NCI-H1048 (cell line): ENCODE measurements around the gene TSPAN9.

Experiments
- DNase-seq: peaks from one replicate; lab custom pipeline; 2025; lab: John Stamatoyannopoulos, UW

Gene TSPAN9

GRCh38 chr12:3250576-3250975, 173.4 kb downstream of the TSPAN9 start:
- no peak for DNase-seq

GRCh38 chr12:3251067-3251466, 173.9 kb downstream of the TSPAN9 start:
- DNase-seq = no peak

GRCh38 chr12:3251691-3252090, 174.5 kb downstream of the TSPAN9 start:
- no peak for DNase-seq

GRCh38 chr12:3252450-3252891, 175.3 kb downstream of the TSPAN9 start:
- no peak for DNase-seq

- no peak for DNase-seq
These were observed 176.6 kb downstream of the TSPAN9 start for GRCh38 chr12:3253682-3254275.

GRCh38 chr12:3255057-3255456, 177.9 kb downstream of the TSPAN9 start:
- no peak for DNase-seq

GRCh38 chr12:3256103-3256631, 179.0 kb downstream of the TSPAN9 start:
- DNase-seq = no peak

GRCh38 chr12:3257411-3257810, 180.2 kb downstream of the TSPAN9 start:
- no peak for DNase-seq

GRCh38 chr12:3259973-3260372, 182.8 kb downstream of the TSPAN9 start:
- DNase-seq = no peak

GRCh38 chr12:3261782-3262359, 184.7 kb downstream of the TSPAN9 start:
- DNase-seq = no peak

GRCh38 chr12:3262470-3262869, 185.3 kb downstream of the TSPAN9 start:
- DNase-seq = no peak

- no peak for DNase-seq
These were observed 186.1 kb downstream of the TSPAN9 start for GRCh38 chr12:3263282-3263681.

- no peak for DNase-seq
These were observed 187.1 kb downstream of the TSPAN9 start for GRCh38 chr12:3263939-3264922.

- DNase-seq = no peak
These were observed 188.2 kb downstream of the TSPAN9 start for GRCh38 chr12:3265406-3265805.

- DNase-seq = no peak
These were observed 189.5 kb downstream of the TSPAN9 start for GRCh38 chr12:3266638-3267037.

GRCh38 chr12:3267690-3268089, 190.5 kb downstream of the TSPAN9 start:
- no peak for DNase-seq

GRCh38 chr12:3269594-3269993, 192.4 kb downstream of the TSPAN9 start:
- DNase-seq = no peak

- DNase-seq = no peak
These were observed 194.0 kb downstream of the TSPAN9 start for GRCh38 chr12:3271146-3271545.

- no peak for DNase-seq
These were observed 194.5 kb downstream of the TSPAN9 start for GRCh38 chr12:3271639-3272038.

- DNase-seq = no peak
These were observed 195.8 kb downstream of the TSPAN9 start for GRCh38 chr12:3272958-3273357.

- no peak for DNase-seq
These were observed 196.3 kb downstream of the TSPAN9 start for GRCh38 chr12:3273409-3273853.

- no peak for DNase-seq
These were observed 197.5 kb downstream of the TSPAN9 start for GRCh38 chr12:3274664-3275063.
